ENCODE measurements around the gene ARID5B. TPM values are rescaled to one million over a fixed set of nuclear protein-coding genes. Genes with fewer than 3 reads are reported as not detected.

ARID5B gene
- total RNA-seq, 1 experiment from 2014 or later = 168 TPM

DNA sequence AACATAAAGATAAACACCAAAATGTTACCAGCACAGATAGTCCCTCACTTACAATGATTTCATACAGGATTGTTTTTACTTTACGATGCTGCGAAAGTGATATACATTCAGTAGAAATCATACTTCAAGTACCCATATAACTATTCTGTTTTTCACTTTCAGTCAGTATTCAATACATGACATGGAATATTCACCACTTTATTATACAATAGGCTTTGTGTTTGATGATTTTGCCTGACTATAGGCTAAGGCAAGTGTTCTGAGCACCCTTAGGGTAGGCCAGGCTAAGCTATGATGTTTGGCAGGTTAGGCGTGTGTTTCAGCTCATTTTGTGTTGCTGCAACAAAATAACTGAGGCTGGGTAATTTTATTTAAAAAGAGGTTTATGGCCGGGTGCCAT lies 212.2 kb downstream of the ARID5B start:
- Mint-ChIP-seq H3K36me3 (ENCODE audit: insufficient read depth, unreplicated experiment) (no peaks in the 10 kb centered on the region), H3K4me1 (ENCODE audit: low read depth, unreplicated experiment) (peaks cover 39% of the 10 kb centered on the region), H3K4me3 (ENCODE audit: unreplicated experiment) (no peak overlapping the region), H3K9me3 (ENCODE audit: unreplicated experiment) (no peaks in the 10 kb centered on the region), H3K27ac (ENCODE audit: unreplicated experiment) (no peak overlapping the region), H3K27me3 (ENCODE audit: insufficient read depth, unreplicated experiment) (no peaks in the 10 kb centered on the region)
- Histone ChIP-seq H3K4me1 (peaks cover 28% of the 10 kb centered on the region), H3K27me3 (replicated peaks; ENCODE audit: control insufficient read depth, insufficient read depth, low read length) (no peaks in the 10 kb centered on the region), H3K36me3 (ENCODE audit: control insufficient read depth, insufficient read depth, low read length) (no peaks in the 10 kb centered on the region), H3K9me3 (no peaks in the 10 kb centered on the region), H3K4me3 (ENCODE audit: low read depth, low read length) (no peak overlapping the region)
- POLR2A ChIA-PET = no interaction called here
- no peak for TF ChIP-seq CTCF (IDR thresholded peaks at IDR 0.05; ENCODE audit: insufficient read depth in 1 of 2, low read depth in 1 of 2, low read length in 1 of 2, severe bottlenecking in 1 of 2, unreplicated experiment in 1 of 2)
- intact Hi-C loops (cut with micrococcal nuclease; ENCODE audit: unreplicated experiment) = no loop called here
- no peak for DNase-seq
- CTCF ChIA-PET = no interaction called here
- no TSS peak for BruUV-seq (replicated peaks)

DNA sequence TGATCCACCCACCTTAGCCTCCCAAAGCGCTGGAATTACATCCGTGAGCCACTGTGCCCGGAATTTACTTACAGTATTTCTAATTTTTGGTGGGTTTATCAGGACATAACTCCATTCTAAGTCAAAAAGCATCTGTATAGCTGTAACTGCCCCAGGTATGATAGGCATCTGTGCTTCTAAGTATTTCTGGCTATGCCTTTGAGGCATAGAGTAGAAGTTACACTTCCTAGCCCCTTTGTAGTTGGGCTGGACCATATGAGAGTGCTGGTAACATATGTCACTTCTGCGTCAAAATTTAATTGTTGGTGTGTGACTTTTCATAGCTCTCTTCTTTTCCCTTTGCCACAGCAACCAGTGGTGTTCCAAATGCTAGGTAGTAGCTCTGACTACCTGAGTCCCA lies 213.8 kb downstream of the ARID5B start:
- H3K27me3 Mint-ChIP-seq (ENCODE audit: insufficient read depth, unreplicated experiment) = no peaks in the 10 kb centered on the region
- POLR2A ChIA-PET = interaction anchor here (1.1 kb wide), 1 partner anchor 21 kb away, joined by 3 read pairs; no protein-coding TSS in a partner anchor

DNA sequence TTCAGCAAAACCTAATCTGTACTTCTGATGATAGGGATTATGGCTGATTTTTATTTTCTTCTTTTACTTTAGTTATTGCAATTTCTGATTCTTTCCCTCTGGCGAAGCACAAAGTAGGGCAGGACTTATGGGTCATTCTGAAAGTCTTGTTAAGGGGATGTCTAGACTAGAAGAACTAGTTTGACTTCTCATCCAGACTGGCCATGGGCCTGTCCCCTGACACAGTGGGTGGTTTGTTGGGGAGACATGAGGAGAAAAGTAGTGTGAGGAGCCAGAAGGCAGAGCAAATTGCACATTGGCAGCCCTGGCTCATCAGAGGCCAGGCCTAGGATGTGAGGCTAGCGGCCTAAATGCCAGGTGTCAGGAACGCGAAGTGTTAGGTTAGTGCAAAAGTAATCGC lies 214.3 kb downstream of the ARID5B start:
- Mint-ChIP-seq H3K9me3 (ENCODE audit: unreplicated experiment) (no peaks in the 10 kb centered on the region), H3K36me3 (ENCODE audit: insufficient read depth, unreplicated experiment) (no peaks in the 10 kb centered on the region), H3K27ac (ENCODE audit: unreplicated experiment) (no peak overlapping the region), H3K27me3 (ENCODE audit: insufficient read depth, unreplicated experiment) (no peaks in the 10 kb centered on the region), H3K4me1 (ENCODE audit: low read depth, unreplicated experiment) (peaks cover 19% of the 10 kb centered on the region), H3K4me3 (ENCODE audit: unreplicated experiment) (no peak overlapping the region)
- no peaks in the 10 kb centered on the region for H3K27me3 ChIP-seq (replicated peaks; ENCODE audit: control insufficient read depth, insufficient read depth, low read length)
- CTCF ChIA-PET = no interaction called here
- BruUV-seq (replicated peaks) = no TSS peak
- H3K36me3 ChIP-seq (ENCODE audit: control insufficient read depth, insufficient read depth, low read length) = no peaks in the 10 kb centered on the region
- intact Hi-C loops (cut with micrococcal nuclease; ENCODE audit: unreplicated experiment) = no loop called here
- TF ChIP-seq CTCF (IDR thresholded peaks at IDR 0.05; ENCODE audit: insufficient read depth in 1 of 2, low read depth in 1 of 2, low read length in 1 of 2, severe bottlenecking in 1 of 2, unreplicated experiment in 1 of 2) = no peak
- H3K9me3 ChIP-seq = no peaks in the 10 kb centered on the region
- H3K4me3 ChIP-seq (ENCODE audit: low read depth, low read length) = no peak overlapping the region
- POLR2A ChIA-PET = interaction anchor here (1.1 kb wide), 1 partner anchor 22 kb away, joined by 3 read pairs; no protein-coding TSS in a partner anchor
- peaks cover 8% of the 10 kb centered on the region for H3K4me1 ChIP-seq
- DNase-seq = no peak

More for the DNA sequence above, 213.8 kb downstream of the ARID5B start:
- CTCF ChIA-PET = no interaction called here
- no peak for TF ChIP-seq CTCF (IDR thresholded peaks at IDR 0.05; ENCODE audit: insufficient read depth in 1 of 2, low read depth in 1 of 2, low read length in 1 of 2, severe bottlenecking in 1 of 2, unreplicated experiment in 1 of 2)
- H3K4me1 Mint-ChIP-seq (ENCODE audit: low read depth, unreplicated experiment) = peaks cover 24% of the 10 kb centered on the region
- H3K36me3 Mint-ChIP-seq (ENCODE audit: insufficient read depth, unreplicated experiment) = no peaks in the 10 kb centered on the region
- intact Hi-C loops (cut with micrococcal nuclease; ENCODE audit: unreplicated experiment) = no loop called here
- no peaks in the 10 kb centered on the region for H3K36me3 ChIP-seq (ENCODE audit: control insufficient read depth, insufficient read depth, low read length)
- H3K9me3 Mint-ChIP-seq (ENCODE audit: unreplicated experiment) = no peaks in the 10 kb centered on the region
- BruUV-seq (replicated peaks) = no TSS peak
- H3K9me3 ChIP-seq = no peaks in the 10 kb centered on the region
- no peaks in the 10 kb centered on the region for H3K27me3 ChIP-seq (replicated peaks; ENCODE audit: control insufficient read depth, insufficient read depth, low read length)
- H3K4me1 ChIP-seq = peaks cover 13% of the 10 kb centered on the region
- no peak overlapping the region for H3K4me3 Mint-ChIP-seq (ENCODE audit: unreplicated experiment)
- no peak for DNase-seq
- no peak overlapping the region for H3K27ac Mint-ChIP-seq (ENCODE audit: unreplicated experiment)
- H3K4me3 ChIP-seq (ENCODE audit: low read depth, low read length) = no peak overlapping the region

Data from Caco-2 (cell line).